Hepatocyte (in vitro differentiated cells): Measurements from ENCODE around the gene EYS. TPM values are rescaled to one million over a fixed set of nuclear protein-coding genes. Genes with fewer than 3 reads are reported as not detected.

Source experiments
- DNase-seq: peaks from one replicate; pipeline ENCODE4 v3.0.0-alpha.2; 2016; ENCODE audit warnings: low spot score
- H2AFZ ChIP-seq: fragments of 200-600 bp; sonication (generic); 2 replicates; pipeline ENCODE4 v1.6.0; 2016; ENCODE audit warnings: antibody characterized with exemption, mild to moderate bottlenecking
- H3K27ac ChIP-seq: fragments of 200-600 bp; sonication (generic); 2 replicates; pipeline ENCODE4 v1.5.1; 2016; ENCODE audit warnings: mild to moderate bottlenecking
- H3K27me3 ChIP-seq: fragments of 200-600 bp; sonication (generic); 2 replicates; pipeline ENCODE4 v1.6.1; 2016
- H3K36me3 ChIP-seq: fragments of 200-600 bp; sonication (generic); replicated peaks from 2 replicates; pipeline ENCODE4 v1.5.1; 2016; ENCODE audit warnings: low read depth; ENCODE audit not compliant: insufficient read depth
- H3K4me1 ChIP-seq: fragments of 200-600 bp; sonication (generic); 2 replicates; pipeline ENCODE4 v1.5.1; 2016; ENCODE audit warnings: mild to moderate bottlenecking, moderate library complexity; ENCODE audit not compliant: insufficient read depth
- H3K4me2 ChIP-seq: fragments of 200-600 bp; sonication (generic); 2 replicates; pipeline ENCODE4 v1.6.0; 2016
- H3K4me3 ChIP-seq: fragments of 200-600 bp; sonication (generic); 2 replicates; pipeline ENCODE4 v1.5.1; 2016; ENCODE audit warnings: mild to moderate bottlenecking
- H3K79me2 ChIP-seq: fragments of 200-600 bp; sonication (generic); 2 replicates; pipeline ENCODE4 v1.6.0; 2017; ENCODE audit warnings: mild to moderate bottlenecking
- H3K9me2 ChIP-seq: fragments of 200-600 bp; sonication (generic); replicated peaks from 2 replicates; pipeline ENCODE4 v1.6.0; 2017; ENCODE audit warnings: mild to moderate bottlenecking; ENCODE audit not compliant: insufficient read depth
- H3K9me3 ChIP-seq: fragments of 200-600 bp; sonication (generic); 2 replicates; pipeline ENCODE4 v1.5.1; 2016; ENCODE audit warnings: low read depth, mild to moderate bottlenecking
- H4K20me1 ChIP-seq: fragments of 200-600 bp; sonication (generic); 2 replicates; pipeline ENCODE4 v1.6.0; 2016; ENCODE audit warnings: mild to moderate bottlenecking; ENCODE audit not compliant: insufficient read depth, poor library complexity, severe bottlenecking
- EZH2 ChIP-seq: fragments of 200-600 bp; sonication (generic); IDR thresholded peaks from 2 replicates; pipeline ENCODE4 v1.6.1; 2016; ENCODE audit warnings: antibody characterized with exemption, mild to moderate bottlenecking, borderline replicate concordance
- EZH2phosphoT487 ChIP-seq: fragments of 200-600 bp; sonication (generic); IDR thresholded peaks from one replicate; pipeline ENCODE4 v1.6.1; 2018; ENCODE audit warnings: antibody characterized with exemption, mild to moderate bottlenecking, low read depth, moderate library complexity; ENCODE audit not compliant: unreplicated experiment, severe bottlenecking
- WGBS: methylation state at CpG from one replicate; pipeline ENCODE4 v1.1.6; 2016; ENCODE audit warnings: low lambda C conversion rate; ENCODE audit errors: missing lambda C conversion rate; 5-methylcytosine and 5-hydroxymethylcytosine counted together
- polyA plus RNA-seq: library from polyadenylated mRNA; unstranded; fragments of >200 nt; fragmentation: Nextera tagmentation; extraction: Ambion mirVana; gene quantifications from 2 replicates; pipeline ENCODE4 v1.2.1, GENCODE V29; 2016
- total RNA-seq: library from RNA; depleted of rRNA; stranded (reverse); fragments of >200 nt; gene quantifications from 2 replicates; pipeline ENCODE4 v1.2.3, GENCODE V29; 2014
- TF ChIP-seq, protein P1 (sequence below): fragments of 200-600 bp; sonication (generic); IDR thresholded peaks from 2 replicates; pipeline ENCODE4 v1.5.1; 2016; ENCODE audit warnings: antibody characterized with exemption, mild to moderate bottlenecking; ENCODE audit not compliant: poor library complexity

Gene EYS
- total and polyA plus RNA-seq, 2 experiments from 2014 or later, result 0.57 to 0.68 TPM

GRCh38 chr6:65259982-65260381 lies 447.0 kb downstream of the EYS start:
- TF ChIP-seq EZH2phosphoT487 (no peak), EZH2 (no peak)
- TF ChIP-seq, protein P1, sequence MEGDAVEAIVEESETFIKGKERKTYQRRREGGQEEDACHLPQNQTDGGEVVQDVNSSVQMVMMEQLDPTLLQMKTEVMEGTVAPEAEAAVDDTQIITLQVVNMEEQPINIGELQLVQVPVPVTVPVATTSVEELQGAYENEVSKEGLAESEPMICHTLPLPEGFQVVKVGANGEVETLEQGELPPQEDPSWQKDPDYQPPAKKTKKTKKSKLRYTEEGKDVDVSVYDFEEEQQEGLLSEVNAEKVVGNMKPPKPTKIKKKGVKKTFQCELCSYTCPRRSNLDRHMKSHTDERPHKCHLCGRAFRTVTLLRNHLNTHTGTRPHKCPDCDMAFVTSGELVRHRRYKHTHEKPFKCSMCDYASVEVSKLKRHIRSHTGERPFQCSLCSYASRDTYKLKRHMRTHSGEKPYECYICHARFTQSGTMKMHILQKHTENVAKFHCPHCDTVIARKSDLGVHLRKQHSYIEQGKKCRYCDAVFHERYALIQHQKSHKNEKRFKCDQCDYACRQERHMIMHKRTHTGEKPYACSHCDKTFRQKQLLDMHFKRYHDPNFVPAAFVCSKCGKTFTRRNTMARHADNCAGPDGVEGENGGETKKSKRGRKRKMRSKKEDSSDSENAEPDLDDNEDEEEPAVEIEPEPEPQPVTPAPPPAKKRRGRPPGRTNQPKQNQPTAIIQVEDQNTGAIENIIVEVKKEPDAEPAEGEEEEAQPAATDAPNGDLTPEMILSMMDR, result no peak
- DNase-seq, result no peak
- H3K4me3 ChIP-seq, result no peak overlapping the region
- no peaks in the 10 kb centered on the region for H3K4me1 ChIP-seq
- H3K9me3 ChIP-seq, result no peaks in the 10 kb centered on the region
- no peak overlapping the region for H2AFZ ChIP-seq
- 80% methylated on average over 5 of the region's 5 CpGs for WGBS
- no peaks in the 10 kb centered on the region for H4K20me1 ChIP-seq
- H3K4me2 ChIP-seq, result no peak overlapping the region
- H3K27ac ChIP-seq, result no peak overlapping the region
- no peaks in the 10 kb centered on the region for H3K79me2 ChIP-seq
- H3K27me3 ChIP-seq, result no peaks in the 10 kb centered on the region
- H3K9me2 ChIP-seq, result no peaks in the 10 kb centered on the region
- no peaks in the 10 kb centered on the region for H3K36me3 ChIP-seq

- no peaks in the 10 kb centered on the region for H4K20me1 ChIP-seq
- no peak overlapping the region for H2AFZ ChIP-seq
- H3K79me2 ChIP-seq, result no peaks in the 10 kb centered on the region
- peak; percentile 11 for DNase-seq
- no peak overlapping the region for H3K4me3 ChIP-seq
- H3K36me3 ChIP-seq, result no peaks in the 10 kb centered on the region
- H3K4me2 ChIP-seq, result no peak overlapping the region
- H3K4me1 ChIP-seq, result no peaks in the 10 kb centered on the region
- no peaks in the 10 kb centered on the region for H3K9me2 ChIP-seq
- TF ChIP-seq EZH2, result no peak
- TF ChIP-seq EZH2phosphoT487, result no peak
- TF ChIP-seq, protein P1, result no peak
- H3K9me3 ChIP-seq, result no peaks in the 10 kb centered on the region
- H3K27ac ChIP-seq, result no peak overlapping the region
- H3K27me3 ChIP-seq, result no peaks in the 10 kb centered on the region
- WGBS, result 90% methylated on average over 1 of the region's 1 CpG
Measured at GRCh38 chr6:65259059-65259458, 448.0 kb downstream of the EYS start.

- Histone ChIP-seq H3K4me3 (no peak overlapping the region), H3K4me1 (no peaks in the 10 kb centered on the region), H3K4me2 (no peak overlapping the region), H2AFZ (no peak overlapping the region), H3K9me2 (no peaks in the 10 kb centered on the region), H3K27ac (no peak overlapping the region), H3K27me3 (no peaks in the 10 kb centered on the region), H3K36me3 (no peaks in the 10 kb centered on the region), H4K20me1 (no peaks in the 10 kb centered on the region), H3K9me3 (no peaks in the 10 kb centered on the region), H3K79me2 (no peaks in the 10 kb centered on the region)
- TF ChIP-seq EZH2phosphoT487, result no peak
- TF ChIP-seq EZH2, result no peak
- TF ChIP-seq, protein P1, result no peak
- DNase-seq, result no peak
- WGBS, result 97% methylated on average over 1 of the region's 1 CpG
Measured at GRCh38 chr6:65253041-65253440, 454.0 kb downstream of the EYS start.

- Histone ChIP-seq H3K4me1 (no peaks in the 10 kb centered on the region), H2AFZ (no peak overlapping the region), H3K27ac (no peak overlapping the region), H3K79me2 (no peaks in the 10 kb centered on the region), H4K20me1 (no peaks in the 10 kb centered on the region), H3K9me2 (no peaks in the 10 kb centered on the region), H3K36me3 (no peaks in the 10 kb centered on the region), H3K27me3 (no peaks in the 10 kb centered on the region), H3K4me2 (no peak overlapping the region), H3K9me3 (no peaks in the 10 kb centered on the region), H3K4me3 (no peak overlapping the region)
- TF ChIP-seq EZH2phosphoT487 (no peak), EZH2 (no peak)
- TF ChIP-seq, protein P1, result no peak
- DNase-seq, result no peak
Measured at GRCh38 chr6:65248101-65248610, 458.9 kb downstream of the EYS start.
